Testis (tissue), 2 donors: Measurements from ENCODE around the gene MSANTD4.

Experiments
- CTCF ChIP-seq, 3 experiments: fragments of 450-650 bp in 2 of 3; fragments of 200-600 bp in 1 of 3; sonication (generic) in 1 of 3; IDR thresholded peaks; one replicate each; pipeline ENCODE4 v1.5.1; 2016 to 2019; ENCODE audit warnings: antibody characterized with exemption in 3 of 3, mild to moderate bottlenecking in 2 of 3, moderate library complexity in 1 of 3
- POLR2A ChIP-seq: fragments of 450-650 bp; IDR thresholded peaks from one replicate; pipeline ENCODE4 v1.6.1; 2017; ENCODE audit warnings: antibody characterized with exemption, mild to moderate bottlenecking, moderate library complexity

GRCh38 chr11:106011481-106011880 is 10.6 kb downstream of the MSANTD4 start:
- TF ChIP-seq CTCF (IDR thresholded peaks at IDR 0.05) (no peak), POLR2A (no peak)
